HG02678 (cell line): Measurements from ENCODE around the gene FBXO40.
"Not testable (repeated sequence)": the region's sequence is repeated elsewhere in the genome, so short reads cannot be mapped to it uniquely, and the experiment has no call there.

Experiments
- ATAC-seq: cut with Tn5 transposase; IDR thresholded peaks from one replicate; pipeline ENCODE4 v1.9.1; 2021; ENCODE audit warnings: mild to moderate bottlenecking, moderate library complexity; ENCODE audit not compliant: unreplicated experiment

The FBXO40 gene, protein sequence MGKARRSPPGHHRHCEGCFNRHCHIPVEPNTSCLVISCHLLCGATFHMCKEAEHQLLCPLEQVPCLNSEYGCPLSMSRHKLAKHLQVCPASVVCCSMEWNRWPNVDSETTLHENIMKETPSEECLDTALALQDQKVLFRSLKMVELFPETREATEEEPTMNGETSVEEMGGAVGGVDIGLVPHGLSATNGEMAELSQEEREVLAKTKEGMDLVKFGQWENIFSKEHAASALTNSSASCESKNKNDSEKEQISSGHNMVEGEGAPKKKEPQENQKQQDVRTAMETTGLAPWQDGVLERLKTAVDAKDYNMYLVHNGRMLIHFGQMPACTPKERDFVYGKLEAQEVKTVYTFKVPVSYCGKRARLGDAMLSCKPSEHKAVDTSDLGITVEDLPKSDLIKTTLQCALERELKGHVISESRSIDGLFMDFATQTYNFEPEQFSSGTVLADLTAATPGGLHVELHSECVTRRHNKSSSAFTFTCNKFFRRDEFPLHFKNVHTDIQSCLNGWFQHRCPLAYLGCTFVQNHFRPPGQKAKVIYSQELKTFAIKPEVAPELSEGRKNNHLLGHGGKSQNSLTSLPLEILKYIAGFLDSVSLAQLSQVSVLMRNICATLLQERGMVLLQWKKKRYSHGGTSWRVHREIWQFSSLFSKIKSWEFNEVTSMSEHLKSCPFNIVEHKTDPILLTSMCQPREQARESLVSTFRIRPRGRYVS

DNA sequence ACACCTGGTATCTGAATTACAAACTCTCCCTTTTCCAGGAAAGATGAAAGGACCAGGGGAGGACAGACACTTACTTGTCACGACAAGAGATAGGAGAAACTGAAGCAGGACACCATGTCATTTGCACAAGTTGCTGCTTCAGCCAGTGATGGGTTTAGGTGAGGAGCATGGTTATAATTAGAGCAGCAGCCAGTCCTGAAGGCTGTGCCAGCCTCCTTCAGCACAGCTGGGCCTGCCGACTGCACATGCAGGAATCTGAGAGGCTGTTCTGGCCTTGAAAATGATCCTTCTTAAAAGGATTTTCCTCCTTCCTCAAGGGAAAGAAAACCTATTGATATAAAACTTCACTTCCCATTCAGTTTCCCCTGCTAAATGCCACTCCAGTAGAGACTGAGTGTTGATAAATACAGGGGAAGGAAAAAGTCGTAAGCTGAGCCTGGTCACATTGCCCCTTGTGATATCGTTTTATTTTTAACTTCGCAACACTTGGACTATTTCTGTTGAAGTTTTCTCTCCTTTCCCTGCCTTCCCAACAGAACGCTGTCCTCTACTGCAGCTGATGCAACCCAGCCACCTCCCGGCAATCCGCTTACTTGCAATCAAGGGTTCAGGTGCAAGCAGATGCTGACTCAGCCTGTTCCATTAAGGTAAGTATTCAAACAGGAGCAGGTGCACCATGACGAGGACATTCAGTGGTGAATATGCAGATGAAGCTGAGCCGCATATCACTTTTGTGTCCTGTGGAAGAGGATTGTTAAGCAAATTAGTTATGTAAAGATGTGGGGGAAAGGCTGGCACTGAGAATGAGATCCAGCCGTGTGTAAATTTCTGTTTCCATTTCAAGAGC, at the start of gene FBXO40:
Gene FBXO40 (plus strand): TSS at position 524 of the 847 bp plus-strand sequence. CDS start 27,197 bp downstream, outside the sequence.
- peak; percentile 86 for ATAC-seq

DNA sequence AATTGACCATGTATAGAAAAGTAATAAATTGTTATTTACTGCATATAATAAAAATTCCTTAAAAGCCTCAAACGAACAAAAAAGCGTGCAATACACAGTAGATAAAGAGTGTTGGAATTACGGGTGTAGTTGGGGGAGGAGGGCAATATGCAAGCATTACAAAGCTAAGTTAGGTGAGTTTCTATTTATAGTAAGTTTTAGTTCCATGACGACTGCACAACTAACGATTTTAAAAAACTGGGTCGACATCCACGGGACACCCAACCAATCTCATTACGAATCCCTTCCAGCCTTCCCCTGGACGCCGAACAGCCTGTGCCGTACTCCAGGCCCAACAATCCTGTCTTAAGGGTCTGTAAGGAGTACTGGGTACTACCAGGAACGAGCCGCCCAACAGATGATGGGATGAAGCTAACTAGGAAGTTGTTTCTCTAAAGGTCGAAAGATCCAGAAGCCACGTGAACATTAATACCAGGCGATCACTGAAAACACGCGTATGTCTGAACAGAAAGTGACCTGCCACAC, 48.1 kb upstream of the FBXO40 start:
- ATAC-seq = no peak

DNA sequence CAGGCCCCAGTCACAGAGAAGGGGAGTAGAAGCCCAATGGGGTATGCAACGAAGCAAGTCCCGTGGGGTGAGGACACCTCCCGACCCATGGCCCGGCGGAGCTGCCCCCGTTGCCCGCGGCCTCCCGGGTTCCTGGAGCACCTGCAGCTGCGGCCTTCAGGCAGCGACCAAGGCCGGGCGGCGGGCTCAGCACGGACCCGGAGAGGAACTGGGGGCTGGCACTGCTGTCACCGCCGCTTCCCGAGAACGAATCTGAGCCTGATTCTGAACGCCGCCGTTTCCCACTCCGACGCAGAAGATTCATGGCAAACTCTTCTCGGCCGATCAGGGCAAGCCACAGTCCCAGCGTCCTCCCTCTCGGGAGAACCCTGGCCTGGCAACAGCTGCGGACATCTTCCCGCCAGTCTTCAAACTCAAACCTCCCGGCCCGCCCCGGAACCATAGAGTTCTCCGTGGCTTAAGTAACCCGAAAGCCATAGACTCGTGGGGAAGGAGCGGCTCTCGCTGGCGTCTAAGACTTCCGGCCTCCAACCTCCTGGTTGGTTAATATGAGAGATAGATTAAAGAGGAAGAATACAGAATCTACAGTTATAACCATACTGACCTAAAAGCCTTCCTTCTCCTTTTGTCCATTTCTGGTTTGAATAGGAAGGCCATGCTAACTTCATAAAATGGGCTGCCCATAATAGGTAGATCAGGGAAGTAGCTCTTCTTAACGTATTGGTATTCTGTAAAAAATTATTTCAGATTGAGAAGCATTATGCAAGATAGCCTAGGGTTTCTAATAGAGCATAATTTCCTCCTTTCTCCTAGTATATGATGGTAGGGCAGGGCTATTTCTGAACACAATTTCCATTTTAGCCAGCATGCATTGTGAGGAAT, 47.4 kb upstream of the FBXO40 start, which contains the start of gene POLQ:
Gene POLQ (minus strand): TSS at position 415 of the 882 bp plus-strand sequence. CDS start 111 bp downstream, at position 304.
- peak; percentile 73 for ATAC-seq

DNA sequence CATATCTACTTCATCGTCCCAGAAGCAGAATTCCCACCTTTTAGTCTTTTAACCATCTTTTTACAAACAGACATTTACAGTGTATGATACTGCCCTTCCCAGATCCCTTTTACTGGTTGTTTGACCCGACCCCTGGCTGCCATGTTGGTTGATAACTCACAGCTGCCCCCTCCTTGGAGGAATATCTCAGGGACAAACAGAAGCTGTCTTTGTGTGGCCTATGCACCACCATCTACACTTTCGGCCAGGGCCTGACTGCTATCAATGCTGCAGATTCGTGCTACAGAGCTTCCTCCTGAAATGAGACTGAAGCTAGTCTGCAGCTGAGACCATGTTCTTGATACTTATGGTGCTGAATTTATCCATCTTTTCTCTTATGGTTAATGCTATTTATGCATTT, 40.8 kb upstream of the FBXO40 start:
- no peak for ATAC-seq

DNA sequence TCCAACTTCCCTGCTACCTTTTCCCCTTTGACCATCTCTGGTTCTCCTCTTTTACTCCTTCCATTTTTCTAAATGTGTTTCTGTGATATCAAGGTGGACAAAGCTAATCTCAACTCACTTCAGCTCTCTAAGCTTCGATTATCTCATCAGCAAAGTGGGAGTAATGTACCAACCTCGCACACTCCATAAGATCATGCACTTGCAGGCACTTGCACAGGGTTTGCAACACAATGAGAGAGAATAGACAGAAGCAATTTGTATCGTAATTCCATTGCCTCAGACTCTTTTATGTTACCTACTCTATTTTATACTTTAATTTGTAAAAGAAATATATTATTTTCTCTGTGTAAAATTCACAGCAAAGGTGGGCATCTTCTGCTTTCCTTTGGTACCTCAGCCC, 40.4 kb upstream of the FBXO40 start:
- no peak for ATAC-seq

DNA sequence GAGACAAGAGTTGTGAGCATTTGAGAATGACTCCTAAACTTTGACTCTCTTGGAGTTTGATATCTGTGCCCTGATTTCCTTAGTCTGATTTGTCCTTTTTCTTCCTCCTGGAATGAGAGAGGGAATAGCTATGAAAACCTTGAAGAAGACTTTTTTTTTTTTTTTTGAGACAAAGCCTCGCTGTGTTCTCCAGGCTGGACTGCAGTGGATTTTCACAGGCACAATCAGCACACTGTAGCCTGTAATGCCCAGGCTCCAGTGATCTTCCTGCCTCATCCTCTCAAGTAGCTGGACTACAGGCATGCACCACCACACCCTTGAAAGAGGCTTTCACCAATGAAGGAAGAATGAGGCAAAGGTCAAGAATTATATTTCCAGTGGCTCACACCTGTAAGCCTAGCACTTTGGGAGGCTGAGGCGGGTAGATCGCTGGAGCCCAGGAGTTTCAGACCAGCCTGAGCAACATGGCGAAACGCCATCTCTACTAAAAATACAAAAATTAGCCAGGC, 35.7 kb upstream of the FBXO40 start:
- ATAC-seq = no peak

DNA sequence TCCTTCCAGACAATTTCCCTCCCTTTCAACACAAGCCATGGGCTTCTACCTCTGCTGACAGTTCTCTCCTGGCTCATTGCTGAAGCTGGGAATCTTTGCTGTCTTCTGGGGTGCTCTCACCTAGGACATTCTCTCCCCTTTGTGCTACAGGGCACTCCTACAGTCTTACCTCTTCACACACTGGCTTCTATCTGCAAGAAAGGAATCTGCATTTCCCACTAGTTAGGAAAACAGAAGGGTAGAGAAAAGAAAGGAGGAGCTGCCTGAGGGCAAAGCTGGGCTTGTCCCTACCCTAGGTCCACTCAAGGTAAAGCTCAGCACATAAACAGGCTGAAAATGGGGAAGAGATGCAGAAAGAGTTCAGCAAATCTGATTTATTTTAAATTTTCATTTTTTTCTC, 31.0 kb upstream of the FBXO40 start:
- no peak for ATAC-seq

DNA sequence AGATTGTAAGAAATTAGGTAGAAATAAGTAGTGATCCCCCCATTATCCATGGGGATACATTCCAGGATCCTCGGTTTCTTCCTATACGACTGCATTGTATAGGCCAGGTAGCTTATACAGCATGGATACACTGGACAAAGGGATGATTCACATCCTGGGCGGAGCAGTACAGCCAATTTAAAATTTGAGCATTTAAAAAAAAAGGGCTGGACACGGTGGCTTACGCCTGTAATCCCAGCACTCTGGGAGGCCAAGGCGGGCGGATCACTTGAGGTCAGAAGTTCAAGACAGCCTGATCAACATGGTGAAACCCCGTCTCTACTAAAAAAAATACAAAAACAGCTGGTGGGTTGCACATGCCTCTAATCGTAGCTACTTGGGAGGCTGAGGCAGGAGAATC, 26.4 kb upstream of the FBXO40 start:
- ATAC-seq = no peak

DNA sequence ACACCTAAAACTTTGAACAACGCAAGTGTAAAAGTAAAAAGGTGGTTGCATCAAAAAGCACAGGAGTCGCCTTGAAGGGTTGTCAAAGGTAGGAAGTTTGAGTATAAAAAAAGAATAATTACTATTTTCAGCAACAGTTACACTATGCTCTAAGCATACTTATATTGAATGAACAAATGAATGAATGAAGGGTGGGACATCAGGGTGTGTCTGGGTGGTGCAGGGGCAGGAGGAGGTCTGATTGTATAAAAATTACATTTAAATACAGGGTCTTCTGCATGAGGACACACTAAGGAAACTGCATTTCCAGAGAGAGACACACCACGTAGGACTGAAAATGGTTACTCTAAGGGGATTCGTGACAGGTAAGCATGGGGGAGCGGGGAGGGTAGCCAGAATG, 25.5 kb upstream of the FBXO40 start, which contains the start of gene ARGFX:
Gene ARGFX (plus strand): TSS at position 301 of the 400 bp plus-strand sequence. CDS start 2,765 bp downstream, outside the sequence.
- no peak for ATAC-seq

DNA sequence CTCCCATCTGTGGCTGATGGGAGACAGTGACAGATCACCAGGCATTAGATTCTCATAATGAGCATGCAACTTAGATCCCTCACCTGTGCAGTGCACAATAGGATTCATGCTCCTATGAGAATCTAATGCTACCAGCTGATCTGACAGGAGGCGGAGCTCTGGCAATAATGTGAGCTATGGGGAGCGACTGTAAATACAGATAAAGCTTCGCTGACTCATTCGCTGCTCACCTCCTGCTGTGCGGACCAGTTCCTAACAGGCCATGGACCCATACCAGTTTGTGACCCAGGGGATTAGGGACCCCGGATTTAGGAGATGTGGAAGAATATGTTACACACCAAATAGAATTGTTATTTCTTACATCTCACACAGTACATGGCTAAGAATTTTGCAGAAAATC, 18.7 kb upstream of the FBXO40 start:
- no peak for ATAC-seq

DNA sequence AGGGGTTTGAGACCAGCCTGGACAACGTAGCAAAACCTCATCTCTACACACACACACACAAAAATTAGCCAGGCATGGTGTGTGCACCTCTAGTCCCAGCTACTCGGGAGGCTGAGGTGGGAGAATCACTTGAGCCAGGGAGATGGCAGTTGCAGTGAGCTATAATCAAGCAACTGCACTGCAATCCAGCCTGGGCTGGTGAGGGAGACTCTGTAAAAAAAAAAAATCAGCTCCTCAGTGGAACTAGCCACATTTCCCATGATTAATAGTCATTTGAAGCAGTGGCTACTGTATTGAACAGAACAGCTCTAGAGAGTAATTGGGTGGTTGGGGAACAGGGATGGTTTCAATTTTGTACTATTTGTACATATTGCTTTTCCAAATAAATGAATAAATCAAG, 11.5 kb upstream of the FBXO40 start:
- ATAC-seq = no peak

DNA sequence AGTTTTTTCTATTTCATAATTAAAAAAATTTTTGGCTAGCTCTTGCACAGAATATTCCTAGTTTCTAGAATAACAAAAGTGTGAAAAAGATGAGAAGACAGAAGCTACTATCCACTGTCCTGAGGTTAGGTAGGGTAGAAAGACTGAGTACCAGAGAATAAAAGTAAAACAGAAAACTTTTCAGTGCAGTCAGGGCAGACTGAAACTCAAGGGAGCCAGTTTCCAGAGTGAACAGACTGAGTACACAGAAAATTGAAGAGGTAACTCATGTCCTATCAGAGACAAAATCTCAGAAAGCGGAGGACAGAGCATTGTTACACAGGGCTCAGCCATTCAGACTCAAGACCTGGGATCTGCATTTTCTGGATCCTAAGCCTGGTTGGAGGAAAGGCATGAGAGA, 8.8 kb upstream of the FBXO40 start:
- no peak for ATAC-seq

DNA sequence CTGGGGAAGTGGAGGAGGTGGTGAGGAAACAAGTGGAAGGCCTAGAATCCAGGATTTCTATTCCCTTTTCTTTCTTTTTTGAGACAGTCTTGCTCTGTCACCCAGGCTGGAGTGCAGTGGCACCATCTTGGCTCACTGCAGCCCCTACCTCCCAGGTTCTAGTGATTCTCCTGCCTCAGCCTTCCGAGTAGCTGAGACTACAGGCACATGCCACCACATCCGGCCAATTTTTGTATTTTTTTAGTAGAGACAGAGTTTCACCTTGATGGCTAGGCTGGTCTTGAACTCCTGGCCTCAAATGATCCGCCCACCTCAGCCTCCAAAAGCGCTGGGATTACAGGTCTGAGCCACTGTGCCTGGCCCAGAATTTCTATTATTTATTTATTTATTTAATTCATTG, 627 bp downstream of the FBXO40 start:
- not testable (repeated sequence) for ATAC-seq

DNA sequence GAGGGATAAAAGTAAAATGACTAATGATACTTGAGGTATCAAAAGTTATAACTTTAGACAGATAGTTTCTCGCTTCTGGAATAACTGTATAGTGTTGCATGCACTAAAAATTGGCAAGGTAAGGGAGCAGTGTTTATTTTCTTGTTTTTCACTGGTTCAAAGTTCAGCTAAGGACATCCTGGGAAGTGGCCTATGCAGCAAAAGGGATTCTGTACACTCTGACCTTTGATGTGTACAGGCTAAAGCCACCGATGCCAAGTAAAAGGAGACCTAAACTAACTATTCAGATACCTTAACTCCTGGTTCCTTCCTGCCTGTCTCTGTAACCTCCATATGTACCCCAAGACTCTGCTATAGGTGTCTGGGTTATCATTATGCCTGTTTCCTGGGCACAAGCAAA, 1.7 kb downstream of the FBXO40 start:
- ATAC-seq = no peak

DNA sequence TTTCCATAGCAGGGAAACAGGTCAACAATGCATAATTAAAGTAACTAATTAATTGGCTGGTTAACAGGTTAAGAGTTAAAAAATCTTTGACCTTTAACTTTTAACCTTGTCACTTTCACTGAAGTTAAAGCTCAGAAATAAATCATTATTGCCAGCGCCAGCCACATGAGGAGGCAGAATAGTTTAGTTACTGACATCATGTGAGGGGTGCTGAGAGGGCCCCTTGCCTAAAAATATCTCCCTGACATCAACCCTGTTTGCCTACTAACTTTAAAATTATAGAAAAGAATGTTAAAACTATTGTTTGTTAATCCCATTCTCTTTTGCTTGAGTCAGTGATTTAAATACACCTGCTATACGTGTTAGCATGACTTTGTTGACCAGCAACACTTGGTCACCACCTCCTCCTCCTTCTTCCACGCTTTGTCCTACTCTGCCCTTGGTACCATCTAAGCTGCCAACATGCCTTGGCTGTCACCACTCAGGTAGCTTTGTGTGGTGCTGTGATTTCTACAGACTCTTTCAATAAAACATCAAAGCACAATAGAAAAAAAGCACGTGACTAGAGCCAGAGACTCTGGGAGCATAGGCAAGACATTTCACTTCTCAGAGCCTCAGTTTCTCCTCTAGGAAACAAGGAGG, 2.7 kb downstream of the FBXO40 start:
- ATAC-seq = no peak

DNA sequence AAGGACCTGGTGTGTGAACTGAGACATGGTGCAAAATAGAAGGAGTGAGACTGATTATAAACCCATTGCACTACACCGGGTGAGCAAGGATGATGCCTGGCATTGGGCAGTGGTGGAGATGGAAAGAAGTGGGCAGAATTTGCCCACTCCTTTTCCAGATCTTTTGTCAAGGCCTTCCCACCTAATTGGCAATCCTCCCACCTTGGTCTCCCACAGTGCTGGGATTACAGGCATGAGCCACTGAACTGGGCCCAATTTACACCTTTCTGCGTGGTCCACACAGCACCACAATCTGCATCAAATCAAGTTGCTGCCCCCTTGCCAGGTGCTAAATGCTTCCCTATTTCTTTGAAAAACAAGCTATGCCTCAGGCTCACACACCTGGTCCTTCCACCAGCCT, 5.4 kb downstream of the FBXO40 start:
- ATAC-seq = no peak

DNA sequence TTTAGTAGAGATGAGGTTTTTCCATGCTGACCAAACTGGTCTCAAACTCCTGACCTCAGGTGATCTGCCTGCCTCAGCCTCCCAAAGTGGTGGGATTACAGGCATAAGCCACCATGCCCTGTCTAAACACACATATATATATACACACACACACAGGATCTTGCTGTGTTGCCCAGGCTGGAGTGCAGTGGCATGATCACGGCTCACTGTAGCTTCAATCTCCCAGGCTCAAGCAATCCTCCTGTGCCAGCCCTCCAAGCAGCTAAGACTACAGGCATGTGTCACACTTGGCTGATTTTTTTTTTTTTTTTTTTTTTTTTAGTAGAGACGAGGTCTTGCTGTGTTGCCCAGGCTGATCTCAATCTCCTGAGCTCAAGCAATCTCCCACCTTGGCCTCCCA, 6.7 kb downstream of the FBXO40 start:
- ATAC-seq = not testable (repeated sequence)

DNA sequence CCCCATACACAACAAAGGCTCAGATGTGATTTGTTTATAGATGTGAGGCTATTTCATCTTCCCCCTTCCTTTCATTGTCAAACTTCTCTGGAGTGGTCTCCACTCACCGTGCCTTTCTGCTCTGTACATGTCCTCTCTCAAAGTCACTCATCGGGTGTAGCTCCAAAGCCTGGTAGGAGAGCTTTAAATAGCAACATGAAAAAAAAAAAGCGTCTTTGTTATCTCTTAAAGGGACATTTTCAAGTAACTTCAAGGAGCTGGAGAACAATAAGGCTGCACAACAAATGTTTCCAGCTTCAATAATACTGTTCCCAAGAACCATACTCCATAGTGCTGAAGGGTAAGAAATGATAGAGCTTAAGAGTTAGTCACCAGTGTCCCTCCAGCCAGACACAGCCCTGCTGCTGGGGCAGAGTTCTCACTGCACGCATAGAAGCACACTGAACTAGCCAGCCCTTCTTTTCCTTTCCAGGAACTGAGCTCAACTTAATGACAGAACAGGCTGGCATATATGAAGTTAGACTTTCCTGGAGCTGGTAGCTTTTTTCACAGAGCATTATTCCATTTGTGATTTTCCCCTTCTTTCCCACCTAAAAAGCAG, 8.1 kb downstream of the FBXO40 start:
- ATAC-seq = no peak

DNA sequence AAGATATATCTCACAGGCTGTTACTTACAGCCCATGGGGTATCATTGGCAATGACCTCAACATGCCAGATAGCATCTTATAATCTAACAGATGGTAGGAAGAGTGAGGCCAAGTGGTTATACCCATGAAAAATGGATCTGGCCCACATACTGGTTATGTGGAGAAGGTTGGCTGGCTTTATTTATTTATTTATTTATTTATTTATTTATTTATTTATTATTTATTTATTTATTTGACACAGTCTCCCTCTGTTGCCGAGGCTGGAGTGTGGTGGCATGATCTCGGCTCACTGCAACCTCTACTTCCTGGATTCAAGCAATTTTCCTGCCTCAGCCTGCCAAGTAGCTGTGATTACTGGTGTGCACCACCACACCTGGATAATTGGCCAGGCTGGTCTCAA, 11.6 kb downstream of the FBXO40 start:
- ATAC-seq = no peak
